Activated gamma-delta T cell (primary cell): ENCODE results near the gene TENT5C.
"Not testable (repeated sequence)": the region's sequence is repeated elsewhere in the genome, so short reads cannot be mapped to it uniquely, and the experiment has no call there.

Source experiments
- DNase-seq: peaks from one replicate; lab custom pipeline; 2025; lab: John Stamatoyannopoulos, UW
- total RNA-seq, 2 donors: gene quantifications; one replicate each; lab custom pipeline; 2026; lab: John Stamatoyannopoulos, UW

TENT5C gene
- total RNA-seq, result 28.7 to 47.9 reads per million in 2 donors

- DNase-seq, result peak; percentile 97
Measured at GRCh38 chr1:117605774-117606648, at the start of gene TENT5C. TENT5C (plus strand) TSS chr1:117606048; CDS start chr1:117622869, 16,821 bp downstream.

GRCh38 chr1:117556341-117556740, 49.5 kb upstream of the TENT5C start:
- DNase-seq, result no peak

GRCh38 chr1:117556976-117557375, 48.9 kb upstream of the TENT5C start:
- no peak for DNase-seq

GRCh38 chr1:117558451-117558850, 47.4 kb upstream of the TENT5C start:
- DNase-seq, result not testable (repeated sequence)

- DNase-seq, result no peak
Measured at GRCh38 chr1:117559139-117559538, 46.7 kb upstream of the TENT5C start.

- DNase-seq, result no peak
Measured at GRCh38 chr1:117559985-117560384, 45.9 kb upstream of the TENT5C start.

GRCh38 chr1:117561071-117561470, 44.8 kb upstream of the TENT5C start:
- no peak for DNase-seq

- DNase-seq, result no peak
Measured at GRCh38 chr1:117561551-117561950, 44.3 kb upstream of the TENT5C start.

- DNase-seq, result no peak
Measured at GRCh38 chr1:117562581-117563491, 43.0 kb upstream of the TENT5C start.

GRCh38 chr1:117563492-117563875, 42.4 kb upstream of the TENT5C start:
- DNase-seq, result no peak

GRCh38 chr1:117564227-117565075, 41.4 kb upstream of the TENT5C start:
- no peak for DNase-seq

- no peak for DNase-seq
Measured at GRCh38 chr1:117565076-117565556, 40.7 kb upstream of the TENT5C start.

GRCh38 chr1:117565745-117566455, 39.9 kb upstream of the TENT5C start:
- no peak for DNase-seq

- DNase-seq, result no peak
Measured at GRCh38 chr1:117566556-117566955, 39.3 kb upstream of the TENT5C start.

GRCh38 chr1:117567435-117567834, 38.4 kb upstream of the TENT5C start:
- DNase-seq, result no peak

GRCh38 chr1:117567976-117568375, 37.9 kb upstream of the TENT5C start:
- no peak for DNase-seq

- DNase-seq, result no peak
Measured at GRCh38 chr1:117568999-117569398, 36.8 kb upstream of the TENT5C start.

GRCh38 chr1:117569856-117570255, 36.0 kb upstream of the TENT5C start:
- no peak for DNase-seq

GRCh38 chr1:117570988-117571409, 34.8 kb upstream of the TENT5C start:
- no peak for DNase-seq

- no peak for DNase-seq
Measured at GRCh38 chr1:117571496-117571895, 34.4 kb upstream of the TENT5C start.

GRCh38 chr1:117572546-117572945, 33.3 kb upstream of the TENT5C start:
- DNase-seq, result no peak
